Mucosa of descending colon (tissue), 3 donors: ENCODE measurements around the gene HDAC4. TPM values are rescaled to one million over a fixed set of nuclear protein-coding genes. Genes with fewer than 3 reads are reported as not detected.

Experiments
- ATAC-seq: fragments of 200-7000 bp; cut with Tn5 transposase; one replicate; pipeline ENCODE4 v1.9.1; 2020; ENCODE audit warnings: mild to moderate bottlenecking, moderate library complexity
- DNase-seq, 3 donors: peaks; one replicate each; pipeline ENCODE4 v3.0.0-alpha.2; 2020
- H3K36me3 ChIP-seq: fragments of 200-600 bp; one replicate; pipeline ENCODE4 v1.8.0; 2021; ENCODE audit warnings: low read depth, mild to moderate bottlenecking
- H3K4me1 ChIP-seq: fragments of 200-600 bp; one replicate; pipeline ENCODE4 v1.8.0; 2021; ENCODE audit warnings: low read depth, mild to moderate bottlenecking
- H3K4me3 ChIP-seq: fragments of 200-600 bp; one replicate; pipeline ENCODE4 v1.8.0; 2021; ENCODE audit warnings: mild to moderate bottlenecking
- H3K9me3 ChIP-seq: fragments of 200-600 bp; one replicate; pipeline ENCODE4 v1.8.0; 2021; ENCODE audit warnings: mild to moderate bottlenecking
- intact Hi-C, 2 donors: fragments of 100-400 bp; cut with DNase I in 1 of 2; cut with micrococcal nuclease in 1 of 2; formaldehyde crosslinking; loops; one replicate each; pipeline versions ENCODE4 v1.11.0 to v1.11.1; 2022; cut with DNase I, micrococcal nuclease
- total RNA-seq, 3 donors: library from RNA; stranded (reverse); fragmentation: NEBNext Ultra II Directional in 2 of 3; extraction: Animal tissue kit (Norgen Biotek cat#: 25700) in 2 of 3; gene quantifications; one replicate each; pipeline versions ENCODE4 v1.2.1 to v1.2.4, GENCODE V29; 2021 to 2023
- TF ChIP-seq, protein P1 (sequence below): fragments of 200-600 bp; IDR thresholded peaks from one replicate; pipeline ENCODE4 v1.8.0; 2022; ENCODE audit warnings: antibody characterized with exemption, mild to moderate bottlenecking
- donor health status: DM: no; HTN: no; CAD: no; lungs with moderate emphysema.
- donor health status: DM: no; HTN: no; CAD: no.
- donor health status: DM: no; HTN: yes; CAD: no.

Gene HDAC4
- total RNA-seq, 3 donors from 2014 or later, result 41.4 to 147 (median 44.0) TPM

DNA sequence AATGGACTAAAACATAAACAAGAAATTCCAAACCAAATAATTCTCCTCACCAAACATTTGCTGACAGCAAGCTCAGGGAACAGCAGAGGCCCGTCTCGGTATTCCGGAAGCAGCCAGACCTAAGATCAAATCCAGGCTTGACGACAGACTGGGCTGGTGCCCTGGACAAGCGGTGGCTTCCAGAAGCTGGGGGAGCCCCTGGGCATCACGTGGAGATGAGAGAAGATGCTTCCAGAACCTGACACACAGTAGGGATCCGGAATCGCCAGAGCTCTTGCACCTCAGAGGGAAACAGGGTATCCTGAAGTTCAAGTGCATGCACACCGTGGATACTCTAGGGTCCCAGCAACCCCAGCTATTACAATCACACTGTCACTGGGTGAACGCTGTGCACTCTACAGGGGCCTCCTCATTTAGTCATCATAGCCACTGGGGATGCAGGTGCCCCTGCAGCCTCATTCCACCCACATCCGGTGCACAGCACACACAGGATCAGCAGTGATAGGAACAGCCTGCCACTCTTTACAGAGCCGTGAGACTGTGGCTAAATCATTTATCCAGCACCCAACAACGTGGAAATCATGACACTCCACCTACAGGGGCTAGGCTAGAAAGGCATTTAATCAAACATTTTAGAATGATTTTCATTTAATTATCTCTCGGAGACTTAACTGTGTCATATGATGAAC, 102.6 kb downstream of the HDAC4 start:
- Histone ChIP-seq H3K4me1 (peaks cover 49% of the 10 kb centered on the region), H3K9me3 (no peaks in the 10 kb centered on the region), H3K4me3 (no peak overlapping the region), H3K36me3 (no peaks in the 10 kb centered on the region)
- intact Hi-C loops, result no loop called here
- DNase-seq (peak in 2 of 3 donors; percentile 38 to 60), ATAC-seq (peak; percentile 8)
- TF ChIP-seq, protein P1, sequence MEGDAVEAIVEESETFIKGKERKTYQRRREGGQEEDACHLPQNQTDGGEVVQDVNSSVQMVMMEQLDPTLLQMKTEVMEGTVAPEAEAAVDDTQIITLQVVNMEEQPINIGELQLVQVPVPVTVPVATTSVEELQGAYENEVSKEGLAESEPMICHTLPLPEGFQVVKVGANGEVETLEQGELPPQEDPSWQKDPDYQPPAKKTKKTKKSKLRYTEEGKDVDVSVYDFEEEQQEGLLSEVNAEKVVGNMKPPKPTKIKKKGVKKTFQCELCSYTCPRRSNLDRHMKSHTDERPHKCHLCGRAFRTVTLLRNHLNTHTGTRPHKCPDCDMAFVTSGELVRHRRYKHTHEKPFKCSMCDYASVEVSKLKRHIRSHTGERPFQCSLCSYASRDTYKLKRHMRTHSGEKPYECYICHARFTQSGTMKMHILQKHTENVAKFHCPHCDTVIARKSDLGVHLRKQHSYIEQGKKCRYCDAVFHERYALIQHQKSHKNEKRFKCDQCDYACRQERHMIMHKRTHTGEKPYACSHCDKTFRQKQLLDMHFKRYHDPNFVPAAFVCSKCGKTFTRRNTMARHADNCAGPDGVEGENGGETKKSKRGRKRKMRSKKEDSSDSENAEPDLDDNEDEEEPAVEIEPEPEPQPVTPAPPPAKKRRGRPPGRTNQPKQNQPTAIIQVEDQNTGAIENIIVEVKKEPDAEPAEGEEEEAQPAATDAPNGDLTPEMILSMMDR, result no peak

GRCh38 chr2:239297142-239298004, 103.4 kb downstream of the HDAC4 start:
- Histone ChIP-seq H3K4me1 (peaks cover 49% of the 10 kb centered on the region), H3K36me3 (no peaks in the 10 kb centered on the region), H3K4me3 (no peak overlapping the region), H3K9me3 (no peaks in the 10 kb centered on the region)
- TF ChIP-seq, protein P1, result no peak
- ATAC-seq (no peak), DNase-seq (peak in 2 of 3 donors; percentile 38 to 50)
- intact Hi-C loops, result no loop called here

DNA sequence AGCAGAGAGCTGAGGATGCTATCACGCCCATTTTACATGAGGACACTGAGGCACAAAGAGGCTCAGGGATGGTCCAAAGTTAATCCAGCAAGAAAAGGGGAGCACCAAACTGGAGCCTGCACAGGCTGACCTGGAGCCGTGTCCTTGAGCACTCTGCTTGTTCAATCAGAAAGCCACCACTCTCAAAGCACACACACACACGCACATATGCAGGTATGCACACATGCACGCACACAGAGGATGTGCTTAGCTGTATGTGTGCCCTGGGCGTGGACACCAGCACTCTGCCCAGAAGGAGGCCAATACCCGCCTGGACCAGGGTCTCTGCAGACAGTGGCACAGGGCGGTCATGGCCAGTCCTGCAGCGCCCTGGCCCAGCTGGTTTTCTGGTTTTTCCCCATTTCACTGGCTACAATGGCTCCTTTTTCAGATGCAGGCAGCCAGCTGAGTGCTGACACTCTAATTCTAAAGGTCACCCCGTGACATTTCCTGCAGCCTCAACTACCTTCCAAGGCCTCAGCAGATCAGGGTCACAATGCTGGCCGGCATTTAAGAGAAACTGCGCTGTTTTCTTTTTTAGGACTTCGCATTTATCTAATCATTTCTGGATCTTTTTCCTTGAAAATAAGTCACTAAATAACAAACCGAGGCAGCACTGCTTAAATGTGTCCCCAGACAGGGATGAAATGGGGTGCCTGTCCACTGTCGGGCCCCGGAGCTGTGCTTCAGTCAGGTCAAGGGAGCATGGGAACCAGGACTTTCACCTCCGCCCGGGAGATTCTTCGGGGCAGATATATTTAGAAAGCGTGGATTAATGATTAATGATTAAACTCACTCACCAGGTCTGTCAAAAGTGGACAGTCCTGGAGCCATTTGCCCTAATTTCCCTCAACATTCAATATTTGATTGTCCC, 104.5 kb downstream of the HDAC4 start:
- no peak for ATAC-seq

GRCh38 chr2:239295377-239296019, 105.3 kb downstream of the HDAC4 start:
- H3K4me1 ChIP-seq, result peaks cover 49% of the 10 kb centered on the region
- intact Hi-C loops, result no loop called here
- TF ChIP-seq, protein P1, result no peak
- DNase-seq (no peak), ATAC-seq (no peak)
- H3K4me3 ChIP-seq, result no peak overlapping the region
- H3K9me3 ChIP-seq, result no peaks in the 10 kb centered on the region
- H3K36me3 ChIP-seq, result no peaks in the 10 kb centered on the region

More for the DNA sequence above, 104.5 kb downstream of the HDAC4 start:
- H3K36me3 ChIP-seq, result no peaks in the 10 kb centered on the region
- DNase-seq, result peak in 1 of 3 donors; percentile 45
- H3K4me3 ChIP-seq, result no peak overlapping the region
- TF ChIP-seq, protein P1, result no peak
- intact Hi-C loops, result no loop called here
- H3K9me3 ChIP-seq, result no peaks in the 10 kb centered on the region
- peaks cover 49% of the 10 kb centered on the region for H3K4me1 ChIP-seq

DNA sequence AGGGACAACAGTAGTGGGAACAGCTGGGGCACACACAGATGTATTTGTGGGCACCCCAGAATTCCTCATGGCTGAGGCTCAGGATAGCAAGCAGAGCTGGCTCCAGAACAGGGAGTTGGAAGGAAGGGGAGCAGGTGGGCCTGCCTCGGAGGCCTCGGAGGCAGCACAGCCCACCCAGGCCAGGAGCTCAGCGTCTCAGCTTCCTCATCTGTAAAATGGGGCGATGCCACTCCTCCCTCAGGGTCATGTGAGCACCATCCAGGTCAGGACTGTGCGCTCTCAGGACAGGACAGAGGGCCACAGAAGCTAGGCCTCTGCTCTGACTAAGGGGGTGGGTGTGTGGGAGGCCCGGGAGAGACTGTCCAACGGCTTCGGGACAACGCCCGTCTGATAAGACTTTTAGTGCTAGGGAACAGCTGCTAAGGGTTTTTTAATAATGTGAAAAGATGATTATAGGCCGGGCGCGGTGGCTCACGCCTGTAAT, 106.2 kb downstream of the HDAC4 start:
- Histone ChIP-seq H3K9me3 (no peaks in the 10 kb centered on the region), H3K4me1 (peaks cover 41% of the 10 kb centered on the region), H3K4me3 (no peak overlapping the region), H3K36me3 (no peaks in the 10 kb centered on the region)
- TF ChIP-seq, protein P1, result no peak
- DNase-seq (peak; percentile 73 to 84 (median 74)), ATAC-seq (peak; percentile 84)
- intact Hi-C loops, result no loop called here
